ENCODE measurements around the gene ABHD17A. TPM values are rescaled to one million over a fixed set of nuclear protein-coding genes. Genes with fewer than 3 reads are reported as not detected.

Gene ABHD17A
- total RNA-seq, 1 experiment from 2014 or later = 60.7 TPM

DNA sequence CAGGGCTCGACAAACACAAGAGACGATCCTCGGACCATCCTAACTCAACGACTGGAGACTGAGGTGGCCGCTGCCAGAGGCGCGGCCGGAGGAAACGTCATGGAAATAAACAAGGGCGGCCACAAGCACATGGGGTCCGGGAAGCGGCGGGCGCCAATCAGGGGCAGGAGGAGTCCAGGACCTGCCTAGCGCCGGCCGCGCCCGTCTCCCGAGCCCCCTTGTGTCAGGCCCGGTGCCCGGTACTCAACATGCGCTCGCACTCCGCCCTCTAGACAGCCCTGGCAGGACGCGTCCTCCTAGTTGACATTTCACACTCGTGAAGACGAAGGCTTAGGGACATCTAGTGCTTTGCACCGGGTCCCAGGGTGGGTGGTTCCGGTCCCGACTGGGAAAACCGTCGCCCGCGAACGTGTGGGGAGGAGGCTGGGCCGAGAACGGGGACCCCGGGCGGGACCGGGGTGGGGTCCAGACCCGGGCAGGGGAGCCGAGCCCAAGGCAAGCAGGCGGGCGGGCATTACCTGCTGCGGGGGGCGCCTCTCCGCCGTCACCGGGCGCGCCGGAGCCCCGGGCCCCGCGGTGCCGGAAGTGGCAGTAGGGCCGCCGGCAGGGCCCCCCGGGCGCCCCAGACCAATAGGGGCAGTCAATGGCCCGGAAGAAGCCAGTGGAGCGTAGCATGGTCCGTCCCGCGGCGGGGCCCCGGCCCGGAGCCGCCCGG is 37.5 kb downstream of the ABHD17A start:
- TF ChIP-seq, protein P1, sequence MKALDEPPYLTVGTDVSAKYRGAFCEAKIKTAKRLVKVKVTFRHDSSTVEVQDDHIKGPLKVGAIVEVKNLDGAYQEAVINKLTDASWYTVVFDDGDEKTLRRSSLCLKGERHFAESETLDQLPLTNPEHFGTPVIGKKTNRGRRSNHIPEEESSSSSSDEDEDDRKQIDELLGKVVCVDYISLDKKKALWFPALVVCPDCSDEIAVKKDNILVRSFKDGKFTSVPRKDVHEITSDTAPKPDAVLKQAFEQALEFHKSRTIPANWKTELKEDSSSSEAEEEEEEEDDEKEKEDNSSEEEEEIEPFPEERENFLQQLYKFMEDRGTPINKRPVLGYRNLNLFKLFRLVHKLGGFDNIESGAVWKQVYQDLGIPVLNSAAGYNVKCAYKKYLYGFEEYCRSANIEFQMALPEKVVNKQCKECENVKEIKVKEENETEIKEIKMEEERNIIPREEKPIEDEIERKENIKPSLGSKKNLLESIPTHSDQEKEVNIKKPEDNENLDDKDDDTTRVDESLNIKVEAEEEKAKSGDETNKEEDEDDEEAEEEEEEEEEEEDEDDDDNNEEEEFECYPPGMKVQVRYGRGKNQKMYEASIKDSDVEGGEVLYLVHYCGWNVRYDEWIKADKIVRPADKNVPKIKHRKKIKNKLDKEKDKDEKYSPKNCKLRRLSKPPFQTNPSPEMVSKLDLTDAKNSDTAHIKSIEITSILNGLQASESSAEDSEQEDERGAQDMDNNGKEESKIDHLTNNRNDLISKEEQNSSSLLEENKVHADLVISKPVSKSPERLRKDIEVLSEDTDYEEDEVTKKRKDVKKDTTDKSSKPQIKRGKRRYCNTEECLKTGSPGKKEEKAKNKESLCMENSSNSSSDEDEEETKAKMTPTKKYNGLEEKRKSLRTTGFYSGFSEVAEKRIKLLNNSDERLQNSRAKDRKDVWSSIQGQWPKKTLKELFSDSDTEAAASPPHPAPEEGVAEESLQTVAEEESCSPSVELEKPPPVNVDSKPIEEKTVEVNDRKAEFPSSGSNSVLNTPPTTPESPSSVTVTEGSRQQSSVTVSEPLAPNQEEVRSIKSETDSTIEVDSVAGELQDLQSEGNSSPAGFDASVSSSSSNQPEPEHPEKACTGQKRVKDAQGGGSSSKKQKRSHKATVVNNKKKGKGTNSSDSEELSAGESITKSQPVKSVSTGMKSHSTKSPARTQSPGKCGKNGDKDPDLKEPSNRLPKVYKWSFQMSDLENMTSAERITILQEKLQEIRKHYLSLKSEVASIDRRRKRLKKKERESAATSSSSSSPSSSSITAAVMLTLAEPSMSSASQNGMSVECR (CRISPR knock-in tag; IDR thresholded peaks at IDR 0.05; ENCODE audit: borderline replicate concordance) = 0 out of 2 replicates have a peak, but pooled peaks have one; percentile 55
- TF ChIP-seq FOXK1 (CRISPR knock-in tag; IDR thresholded peaks at IDR 0.05) (peak; percentile 54), ETV6 (CRISPR knock-in tag; IDR thresholded peaks at IDR 0.05) (0 out of 2 replicates have a peak, but pooled peaks have one; percentile 44)
- TF ChIP-seq, protein P2, sequence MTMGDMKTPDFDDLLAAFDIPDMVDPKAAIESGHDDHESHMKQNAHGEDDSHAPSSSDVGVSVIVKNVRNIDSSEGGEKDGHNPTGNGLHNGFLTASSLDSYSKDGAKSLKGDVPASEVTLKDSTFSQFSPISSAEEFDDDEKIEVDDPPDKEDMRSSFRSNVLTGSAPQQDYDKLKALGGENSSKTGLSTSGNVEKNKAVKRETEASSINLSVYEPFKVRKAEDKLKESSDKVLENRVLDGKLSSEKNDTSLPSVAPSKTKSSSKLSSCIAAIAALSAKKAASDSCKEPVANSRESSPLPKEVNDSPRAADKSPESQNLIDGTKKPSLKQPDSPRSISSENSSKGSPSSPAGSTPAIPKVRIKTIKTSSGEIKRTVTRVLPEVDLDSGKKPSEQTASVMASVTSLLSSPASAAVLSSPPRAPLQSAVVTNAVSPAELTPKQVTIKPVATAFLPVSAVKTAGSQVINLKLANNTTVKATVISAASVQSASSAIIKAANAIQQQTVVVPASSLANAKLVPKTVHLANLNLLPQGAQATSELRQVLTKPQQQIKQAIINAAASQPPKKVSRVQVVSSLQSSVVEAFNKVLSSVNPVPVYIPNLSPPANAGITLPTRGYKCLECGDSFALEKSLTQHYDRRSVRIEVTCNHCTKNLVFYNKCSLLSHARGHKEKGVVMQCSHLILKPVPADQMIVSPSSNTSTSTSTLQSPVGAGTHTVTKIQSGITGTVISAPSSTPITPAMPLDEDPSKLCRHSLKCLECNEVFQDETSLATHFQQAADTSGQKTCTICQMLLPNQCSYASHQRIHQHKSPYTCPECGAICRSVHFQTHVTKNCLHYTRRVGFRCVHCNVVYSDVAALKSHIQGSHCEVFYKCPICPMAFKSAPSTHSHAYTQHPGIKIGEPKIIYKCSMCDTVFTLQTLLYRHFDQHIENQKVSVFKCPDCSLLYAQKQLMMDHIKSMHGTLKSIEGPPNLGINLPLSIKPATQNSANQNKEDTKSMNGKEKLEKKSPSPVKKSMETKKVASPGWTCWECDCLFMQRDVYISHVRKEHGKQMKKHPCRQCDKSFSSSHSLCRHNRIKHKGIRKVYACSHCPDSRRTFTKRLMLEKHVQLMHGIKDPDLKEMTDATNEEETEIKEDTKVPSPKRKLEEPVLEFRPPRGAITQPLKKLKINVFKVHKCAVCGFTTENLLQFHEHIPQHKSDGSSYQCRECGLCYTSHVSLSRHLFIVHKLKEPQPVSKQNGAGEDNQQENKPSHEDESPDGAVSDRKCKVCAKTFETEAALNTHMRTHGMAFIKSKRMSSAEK (CRISPR knock-in tag; IDR thresholded peaks at IDR 0.05; ENCODE audit: borderline replicate concordance) = no peak
- TF ChIP-seq, protein P3, sequence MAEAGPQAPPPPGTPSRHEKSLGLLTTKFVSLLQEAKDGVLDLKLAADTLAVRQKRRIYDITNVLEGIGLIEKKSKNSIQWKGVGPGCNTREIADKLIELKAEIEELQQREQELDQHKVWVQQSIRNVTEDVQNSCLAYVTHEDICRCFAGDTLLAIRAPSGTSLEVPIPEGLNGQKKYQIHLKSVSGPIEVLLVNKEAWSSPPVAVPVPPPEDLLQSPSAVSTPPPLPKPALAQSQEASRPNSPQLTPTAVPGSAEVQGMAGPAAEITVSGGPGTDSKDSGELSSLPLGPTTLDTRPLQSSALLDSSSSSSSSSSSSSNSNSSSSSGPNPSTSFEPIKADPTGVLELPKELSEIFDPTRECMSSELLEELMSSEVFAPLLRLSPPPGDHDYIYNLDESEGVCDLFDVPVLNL (CRISPR knock-in tag; IDR thresholded peaks at IDR 0.05; ENCODE audit: borderline replicate concordance, low read depth) = no peak
- TF ChIP-seq, protein P4, sequence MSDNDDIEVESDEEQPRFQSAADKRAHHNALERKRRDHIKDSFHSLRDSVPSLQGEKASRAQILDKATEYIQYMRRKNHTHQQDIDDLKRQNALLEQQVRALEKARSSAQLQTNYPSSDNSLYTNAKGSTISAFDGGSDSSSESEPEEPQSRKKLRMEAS (CRISPR knock-in tag; IDR thresholded peaks at IDR 0.05) = peak; percentile 54; the same call in 1 of the 2 replicates
- ATAC-seq = peak; percentile 4; the same call in 1 of the 2 replicates
- Mint-ChIP-seq H3K27me3 (ENCODE audit: low read depth) (no peaks in the 10 kb centered on the region), H3K4me3 (peak overlapping the region; percentile 93), H3K36me3 (no peaks in the 10 kb centered on the region), H3K27ac (peak overlapping the region; percentile 97), H3K4me1 (peaks cover 19% of the 10 kb centered on the region), H3K9me3 (no peaks in the 10 kb centered on the region)
- POLR2A ChIA-PET = no interaction called here
- CTCF ChIA-PET = interaction anchor here (1.7 to 2.5 kb wide), 3 partner anchors 10 to 29 kb away, joined by 4 to 15 read pairs (median 7); no protein-coding TSS in a partner anchor
- no peak for DNase-seq (ENCODE audit: low spot score)

DNA sequence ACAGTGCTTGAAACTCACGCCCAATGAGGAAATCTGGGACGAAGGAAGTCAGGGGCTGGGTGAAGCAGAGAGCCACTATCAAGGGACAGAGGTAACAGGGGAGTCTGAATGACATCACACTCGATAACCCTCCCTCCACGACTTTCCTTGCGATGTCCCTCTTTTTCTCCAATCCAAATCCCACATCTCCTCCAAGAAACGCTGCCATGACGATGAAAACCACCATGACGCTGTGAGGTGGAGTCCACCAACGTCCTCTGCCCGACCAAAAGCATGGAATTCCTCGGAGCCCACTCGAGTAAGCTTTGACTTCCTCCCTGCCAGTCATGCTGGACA is 38.0 kb downstream of the ABHD17A start:
- ATAC-seq = no peak
- Mint-ChIP-seq H3K4me3 (peak overlapping the region; percentile 93), H3K4me1 (peaks cover 17% of the 10 kb centered on the region), H3K27ac (peak overlapping the region; percentile 97), H3K36me3 (no peaks in the 10 kb centered on the region), H3K27me3 (ENCODE audit: low read depth) (no peaks in the 10 kb centered on the region), H3K9me3 (no peaks in the 10 kb centered on the region)
- TF ChIP-seq ZNF121 (CRISPR knock-in tag; IDR thresholded peaks at IDR 0.05) (no peak), KAT7 (CRISPR knock-in tag; IDR thresholded peaks at IDR 0.05; ENCODE audit: borderline replicate concordance) (no peak), IRF2 (CRISPR knock-in tag; IDR thresholded peaks at IDR 0.05; ENCODE audit: borderline replicate concordance, low read depth) (no peak), SP1 (CRISPR knock-in tag; conservative IDR thresholded peaks at IDR 0.05) (no peak)
- POLR2A ChIA-PET = no interaction called here
- CTCF ChIA-PET = interaction anchor here (1.7 to 2.5 kb wide), 3 partner anchors 10 to 29 kb away, joined by 4 to 15 read pairs (median 7); no protein-coding TSS in a partner anchor
- no peak for DNase-seq (ENCODE audit: low spot score)
